Measurements from ENCODE around the gene KANSL2.
"Not testable (repeated sequence)": the region's sequence is repeated elsewhere in the genome, so short reads cannot be mapped to it uniquely, and the experiment has no call there.

The KANSL2 gene

GRCh38 chr12:48681710-48682532 is at the start of gene KANSL2:
Gene KANSL2 (minus strand): TSS chr12:48682238. CDS start chr12:48681632, 606 bp downstream.
- peak; percentile 94 for DNase-seq (ENCODE audit: low read depth)

- DNase-seq (ENCODE audit: low read depth): no peak
Measured at GRCh38 chr12:48728807-48729206, 46.8 kb upstream of the KANSL2 start.

- not testable (repeated sequence) for DNase-seq (ENCODE audit: low read depth)
Measured at GRCh38 chr12:48720737-48721136, 38.7 kb upstream of the KANSL2 start.

GRCh38 chr12:48720171-48720570 is 38.1 kb upstream of the KANSL2 start:
- not testable (repeated sequence) for DNase-seq (ENCODE audit: low read depth)

GRCh38 chr12:48719002-48719401 is 37.0 kb upstream of the KANSL2 start:
- not testable (repeated sequence) for DNase-seq (ENCODE audit: low read depth)

GRCh38 chr12:48717252-48717695 is 35.2 kb upstream of the KANSL2 start:
- no peak for DNase-seq (ENCODE audit: low read depth)

GRCh38 chr12:48716493-48717251 is 34.6 kb upstream of the KANSL2 start, which contains the start of gene CCNT1:
Gene CCNT1 (minus strand): TSS chr12:48716707. CDS start chr12:48716675, 32 bp downstream.
- peak; percentile 97 for DNase-seq (ENCODE audit: low read depth)

GRCh38 chr12:48716168-48716492 is 34.1 kb upstream of the KANSL2 start:
- no peak for DNase-seq (ENCODE audit: low read depth)

- DNase-seq (ENCODE audit: low read depth): no peak
Measured at GRCh38 chr12:48712209-48712608, 30.2 kb upstream of the KANSL2 start.

- not testable (repeated sequence) for DNase-seq (ENCODE audit: low read depth)
Measured at GRCh38 chr12:48698822-48699221, 16.8 kb upstream of the KANSL2 start.

GRCh38 chr12:48696626-48697025 is 14.6 kb upstream of the KANSL2 start:
- no peak for DNase-seq (ENCODE audit: low read depth)

- no peak for DNase-seq (ENCODE audit: low read depth)
Measured at GRCh38 chr12:48695859-48696258, 13.8 kb upstream of the KANSL2 start.

- DNase-seq (ENCODE audit: low read depth): no peak
Measured at GRCh38 chr12:48694038-48694437, 12.0 kb upstream of the KANSL2 start.

GRCh38 chr12:48693572-48693971 is 11.5 kb upstream of the KANSL2 start:
- no peak for DNase-seq (ENCODE audit: low read depth)

- no peak for DNase-seq (ENCODE audit: low read depth)
Measured at GRCh38 chr12:48691826-48692487, 9.9 kb upstream of the KANSL2 start.

- no peak for DNase-seq (ENCODE audit: low read depth)
Measured at GRCh38 chr12:48690990-48691389, 9.0 kb upstream of the KANSL2 start.

GRCh38 chr12:48690436-48690835 is 8.4 kb upstream of the KANSL2 start:
- DNase-seq (ENCODE audit: low read depth): no peak

- DNase-seq (ENCODE audit: low read depth): no peak
Measured at GRCh38 chr12:48688836-48689235, 6.8 kb upstream of the KANSL2 start.

GRCh38 chr12:48687592-48687991 is 5.6 kb upstream of the KANSL2 start:
- DNase-seq (ENCODE audit: low read depth): no peak

GRCh38 chr12:48686615-48687334 is 4.7 kb upstream of the KANSL2 start:
- DNase-seq (ENCODE audit: low read depth): no peak

GRCh38 chr12:48686037-48686595 is 4.1 kb upstream of the KANSL2 start:
- no peak for DNase-seq (ENCODE audit: low read depth)

GRCh38 chr12:48683534-48683933 is 1.5 kb upstream of the KANSL2 start:
- DNase-seq (ENCODE audit: low read depth): no peak
